Activated CD8-positive, alpha-beta memory T cell treated with anti-CD3 and anti-CD28 coated beads for 1 hour (primary cell): ENCODE measurements around the gene GLIS1.

Experiments used
- DNase-seq, 2 donors: peaks; one replicate each; pipeline ENCODE4 v3.0.0-alpha.2; 2020; ENCODE audit warnings: low read depth in 1 of 2; ENCODE audit errors: extremely low read depth in 1 of 2

GLIS1 gene

GRCh38 chr1:53721088-53721487 is 17.9 kb downstream of the GLIS1 start:
- DNase-seq: no peak

- DNase-seq: no peak
Observed at GRCh38 chr1:53719469-53719868, 19.5 kb downstream of the GLIS1 start.

- no peak for DNase-seq
Observed at GRCh38 chr1:53718443-53718842, 20.5 kb downstream of the GLIS1 start.

GRCh38 chr1:53717025-53717804 is 21.7 kb downstream of the GLIS1 start:
- no peak for DNase-seq

- no peak for DNase-seq
Observed at GRCh38 chr1:53716150-53716549, 22.8 kb downstream of the GLIS1 start.

- DNase-seq: no peak
Observed at GRCh38 chr1:53715478-53715877, 23.5 kb downstream of the GLIS1 start.

GRCh38 chr1:53712276-53712675 is 26.7 kb downstream of the GLIS1 start:
- no peak for DNase-seq

GRCh38 chr1:53710584-53710983 is 28.4 kb downstream of the GLIS1 start:
- DNase-seq: no peak

GRCh38 chr1:53708687-53709086 is 30.3 kb downstream of the GLIS1 start:
- no peak for DNase-seq

- no peak for DNase-seq
Observed at GRCh38 chr1:53706356-53706755, 32.6 kb downstream of the GLIS1 start.

- no peak for DNase-seq
Observed at GRCh38 chr1:53705446-53706096, 33.4 kb downstream of the GLIS1 start.

GRCh38 chr1:53704804-53705445 is 34.0 kb downstream of the GLIS1 start:
- DNase-seq: no peak

GRCh38 chr1:53704304-53704703 is 34.7 kb downstream of the GLIS1 start:
- no peak for DNase-seq

GRCh38 chr1:53703174-53703573 is 35.8 kb downstream of the GLIS1 start:
- DNase-seq: no peak

GRCh38 chr1:53702341-53702740 is 36.6 kb downstream of the GLIS1 start:
- no peak for DNase-seq

GRCh38 chr1:53700776-53701175 is 38.2 kb downstream of the GLIS1 start:
- no peak for DNase-seq

GRCh38 chr1:53699981-53700380 is 39.0 kb downstream of the GLIS1 start:
- DNase-seq: no peak

GRCh38 chr1:53698384-53698980 is 40.5 kb downstream of the GLIS1 start:
- DNase-seq: no peak

- no peak for DNase-seq
Observed at GRCh38 chr1:53697721-53698383, 41.1 kb downstream of the GLIS1 start.

GRCh38 chr1:53696990-53697389 is 42.0 kb downstream of the GLIS1 start:
- DNase-seq: no peak

- no peak for DNase-seq
Observed at GRCh38 chr1:53696571-53696970, 42.4 kb downstream of the GLIS1 start.
